ENCODE measurements around the gene DNAH3.
"Not testable (repeated sequence)": the region's sequence is repeated elsewhere in the genome, so short reads cannot be mapped to it uniquely, and the experiment has no call there.

DNAH3 gene

GRCh38 chr16:21120976-21121520 is 29.6 kb downstream of the DNAH3 start:
- no peak for DNase-seq

GRCh38 chr16:21117567-21117966 is 33.1 kb downstream of the DNAH3 start:
- no peak for DNase-seq

- no peak for DNase-seq
These were observed 34.4 kb downstream of the DNAH3 start for GRCh38 chr16:21116148-21116693.

GRCh38 chr16:21115551-21115950 is 35.1 kb downstream of the DNAH3 start:
- not testable (repeated sequence) for DNase-seq

- peak; percentile 80 for DNase-seq
These were observed 46.4 kb downstream of the DNAH3 start for GRCh38 chr16:21103941-21104860.

- DNase-seq: no peak
These were observed 48.8 kb downstream of the DNAH3 start for GRCh38 chr16:21101631-21102420.

GRCh38 chr16:21100447-21100846 is 50.2 kb downstream of the DNAH3 start:
- DNase-seq: peak; percentile 90

DNA sequence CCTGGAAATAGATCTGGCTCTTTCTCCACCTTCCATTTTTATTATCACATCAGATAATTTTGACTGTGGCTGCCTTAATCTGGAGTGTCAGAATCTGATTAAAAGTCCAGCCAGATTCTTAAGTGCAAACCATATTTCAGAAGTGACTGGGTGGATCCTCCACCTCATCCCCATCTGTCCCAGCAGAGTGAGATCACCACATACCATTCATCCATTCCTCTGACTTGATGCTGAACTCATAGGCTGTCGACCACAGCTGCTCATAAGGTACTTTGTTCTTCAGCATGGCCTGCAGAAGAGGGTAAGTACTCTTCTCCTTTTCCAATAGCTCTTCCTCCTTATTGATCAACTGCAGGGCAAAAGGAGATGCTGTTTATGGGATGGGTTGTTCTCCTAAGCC is 53.5 kb downstream of the DNAH3 start:
- DNase-seq: peak; percentile 32

DNA sequence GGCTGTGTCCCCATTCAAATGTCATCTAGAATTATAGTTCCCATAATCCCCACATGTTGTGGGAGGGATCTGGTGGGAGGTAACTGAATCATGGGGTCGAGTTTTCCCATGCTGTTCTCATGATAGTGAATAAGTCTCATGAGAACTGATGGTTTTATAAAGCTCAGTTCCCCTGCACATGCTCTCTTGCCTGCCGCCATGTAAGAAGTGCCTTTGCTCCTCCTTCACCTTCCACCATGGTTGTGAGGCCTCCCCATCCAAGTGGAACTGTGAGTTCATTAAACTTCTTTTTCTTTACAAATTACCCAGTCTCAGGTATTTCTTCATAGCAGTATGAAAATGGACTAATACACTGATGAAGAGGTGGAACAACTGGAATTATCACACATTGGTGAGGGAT is 55.9 kb downstream of the DNAH3 start:
- not testable (repeated sequence) for DNase-seq

DNA sequence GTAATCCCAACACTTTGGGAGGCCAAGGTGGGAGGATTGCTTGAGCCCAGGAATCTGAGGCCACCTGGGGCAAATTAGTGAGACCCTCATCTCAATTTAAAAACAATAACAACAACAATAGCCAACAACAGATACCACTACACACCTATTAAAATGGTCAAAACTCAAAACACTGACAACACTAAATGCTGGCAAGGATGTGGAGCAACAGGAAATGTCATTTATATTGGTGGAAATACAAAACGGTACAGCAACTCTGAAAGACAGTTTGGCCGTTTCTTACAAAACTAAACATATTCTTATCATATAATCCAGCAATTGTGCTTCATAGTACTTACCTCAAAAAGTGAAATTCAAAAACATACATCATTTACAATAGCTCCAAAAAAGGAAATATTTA is 57.7 kb downstream of the DNAH3 start:
- no peak for DNase-seq

DNA sequence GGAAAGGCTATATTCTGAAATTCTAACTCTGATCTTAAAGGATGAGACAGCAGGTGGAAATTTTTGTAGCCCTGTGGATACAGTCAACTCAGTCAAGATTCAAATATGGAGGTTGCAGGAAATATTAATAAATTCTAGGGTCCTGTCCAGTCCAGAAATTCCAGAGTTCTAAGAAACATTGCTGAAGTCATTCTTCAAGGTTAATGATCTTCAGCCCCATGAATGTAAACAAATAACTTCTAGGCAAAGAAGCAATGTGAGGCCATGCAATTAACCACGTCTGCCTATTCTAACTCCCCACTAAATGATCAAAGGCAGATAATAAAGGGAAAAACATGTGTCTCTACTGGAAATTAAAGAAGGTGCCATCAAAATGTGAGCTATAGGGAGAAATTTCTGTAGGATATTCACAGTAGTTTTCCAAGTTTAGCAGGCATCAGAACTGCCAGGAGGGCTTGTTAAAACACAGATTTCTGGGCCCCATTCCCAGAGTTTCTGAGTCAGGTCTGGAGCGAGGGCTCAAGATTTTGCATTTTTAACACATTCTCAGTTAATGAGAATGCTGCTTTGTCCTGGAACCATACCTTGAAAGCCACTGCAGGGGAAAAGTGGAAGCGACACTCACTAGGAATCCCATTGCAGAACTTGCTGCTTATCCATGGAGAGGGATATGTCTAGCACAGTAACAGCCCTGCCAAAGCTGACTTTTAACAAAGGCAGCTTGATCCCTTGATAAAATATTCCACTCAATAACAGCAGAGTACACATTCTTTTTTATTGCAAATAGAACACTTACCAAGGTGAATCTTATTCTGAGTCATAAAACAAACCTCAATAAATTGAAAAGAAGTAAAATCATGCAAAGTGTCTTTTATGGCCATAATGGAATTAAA is 61.8 kb downstream of the DNAH3 start:
- peak; percentile 71 for DNase-seq

GRCh38 chr16:21088143-21088542 is 62.5 kb downstream of the DNAH3 start:
- no peak for DNase-seq

- DNase-seq: no peak
These were observed 65.9 kb downstream of the DNAH3 start for GRCh38 chr16:21084631-21085225.

DNA sequence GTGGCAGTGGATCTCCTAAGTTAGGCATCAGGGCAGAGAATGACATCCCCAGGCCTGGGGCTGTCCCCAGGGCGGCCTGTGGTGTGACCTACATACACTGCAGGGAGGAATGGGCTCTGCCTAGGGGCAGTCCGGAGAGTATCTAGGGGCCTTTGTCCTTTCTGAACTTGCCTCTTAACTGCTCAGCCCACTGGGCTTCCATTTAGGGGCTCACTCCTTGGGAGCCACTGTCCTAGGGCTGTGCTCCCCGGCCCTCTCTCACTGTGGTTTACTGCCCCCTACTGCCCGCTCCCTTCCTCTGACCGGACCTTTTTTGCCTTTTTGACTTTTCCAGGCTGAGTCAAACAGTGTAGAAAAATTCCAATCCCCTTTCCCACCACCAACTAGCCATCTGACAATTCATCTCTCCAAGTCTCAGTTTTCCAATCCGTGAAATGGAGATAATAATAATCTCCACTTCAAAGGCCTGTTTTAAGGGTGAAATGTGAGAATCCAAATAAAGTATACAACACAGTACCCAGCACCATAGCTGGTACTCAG is 66.8 kb downstream of the DNAH3 start:
- DNase-seq: peak; percentile 20

- no peak for DNase-seq
These were observed 69.3 kb downstream of the DNAH3 start for GRCh38 chr16:21081329-21081728.

DNA sequence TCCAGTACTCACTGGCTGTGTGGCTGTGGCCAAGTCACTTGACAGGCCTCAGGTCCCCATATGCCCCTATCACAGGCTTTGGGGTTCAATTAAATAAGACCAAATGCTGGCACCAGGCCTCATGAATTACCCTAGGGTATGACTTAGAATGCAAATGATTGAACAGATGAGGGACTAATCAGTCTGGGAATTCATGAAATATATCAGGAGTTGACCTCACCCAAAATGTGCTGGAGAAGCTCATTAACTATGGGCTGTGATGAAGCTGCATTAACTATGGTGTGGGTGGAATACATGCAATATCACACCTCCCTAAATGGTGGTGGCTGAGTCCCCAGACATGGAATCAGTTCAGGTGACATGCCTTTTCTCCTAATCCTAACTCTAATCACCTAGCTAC is 72.1 kb downstream of the DNAH3 start:
- no peak for DNase-seq

DNA sequence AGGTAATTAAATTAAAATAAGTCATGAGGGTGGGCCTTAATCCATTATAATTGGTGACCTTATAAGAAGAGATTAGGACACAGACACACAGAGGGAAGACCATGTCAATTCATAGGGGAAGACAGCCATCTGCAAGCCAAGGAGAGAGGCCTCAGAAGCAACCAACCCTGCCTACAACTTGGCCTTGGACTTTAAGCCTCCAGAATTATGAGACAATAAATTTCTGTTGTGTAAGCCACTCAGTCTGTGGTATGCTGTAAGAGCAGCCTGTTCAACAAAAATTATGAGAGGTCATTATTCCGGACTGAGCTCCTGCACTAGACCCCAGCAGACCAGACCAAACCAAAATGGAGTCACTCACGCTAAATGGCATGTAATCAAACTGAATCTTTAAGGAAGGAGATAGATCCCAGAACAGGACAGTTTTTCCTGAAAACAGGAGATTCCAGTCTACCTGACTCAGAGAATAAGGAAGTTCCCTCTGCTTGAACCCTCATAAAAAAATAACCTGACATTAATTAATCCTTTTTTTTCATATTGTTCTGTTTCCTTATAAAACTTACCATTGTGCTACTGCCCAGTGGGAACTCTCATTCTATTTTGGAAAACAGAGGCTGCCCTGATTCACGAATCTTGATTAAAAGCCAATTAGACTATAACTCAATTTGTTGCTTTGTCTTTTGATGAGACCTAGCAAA is 74.3 kb downstream of the DNAH3 start:
- no peak for DNase-seq

DNA sequence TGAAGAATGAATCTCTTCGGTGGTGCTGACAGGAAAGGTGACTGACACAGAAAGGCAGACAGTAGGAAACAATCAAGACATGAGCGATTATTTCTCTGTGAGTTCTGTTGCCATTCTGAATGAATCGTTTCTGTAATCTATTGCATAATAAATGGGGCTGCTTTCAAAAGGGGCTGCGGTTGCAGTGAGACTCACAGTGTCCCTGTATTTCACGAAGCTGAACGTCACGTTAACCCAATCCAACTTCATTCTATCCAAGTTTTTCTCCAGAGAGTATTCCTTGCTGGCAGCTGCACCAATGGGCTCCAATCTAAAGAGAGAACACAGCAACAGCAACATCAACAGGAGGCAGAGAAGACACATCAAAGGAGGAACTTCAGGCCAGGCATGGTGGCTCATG is 75.4 kb downstream of the DNAH3 start:
- DNase-seq: no peak

DNA sequence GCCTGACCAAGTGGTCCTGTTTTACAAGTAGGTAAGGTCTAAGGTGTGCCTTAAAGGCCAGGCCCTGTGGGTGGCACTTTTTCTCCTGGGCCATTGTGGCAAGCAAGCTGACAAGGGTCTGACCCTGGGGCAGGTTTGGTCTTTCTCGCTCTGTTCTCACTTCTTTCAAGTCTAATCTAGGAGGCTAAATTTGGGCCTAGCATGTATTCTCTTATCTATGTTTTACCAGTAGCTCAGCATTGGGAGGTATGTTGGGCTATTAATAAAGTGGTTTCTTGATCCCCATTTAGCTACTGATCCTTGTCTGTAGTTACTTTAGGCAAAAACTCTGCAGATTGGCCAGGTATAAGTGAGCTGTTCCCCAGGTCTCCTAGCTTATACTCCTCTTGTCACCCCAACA is 77.7 kb downstream of the DNAH3 start:
- DNase-seq: no peak

DNA sequence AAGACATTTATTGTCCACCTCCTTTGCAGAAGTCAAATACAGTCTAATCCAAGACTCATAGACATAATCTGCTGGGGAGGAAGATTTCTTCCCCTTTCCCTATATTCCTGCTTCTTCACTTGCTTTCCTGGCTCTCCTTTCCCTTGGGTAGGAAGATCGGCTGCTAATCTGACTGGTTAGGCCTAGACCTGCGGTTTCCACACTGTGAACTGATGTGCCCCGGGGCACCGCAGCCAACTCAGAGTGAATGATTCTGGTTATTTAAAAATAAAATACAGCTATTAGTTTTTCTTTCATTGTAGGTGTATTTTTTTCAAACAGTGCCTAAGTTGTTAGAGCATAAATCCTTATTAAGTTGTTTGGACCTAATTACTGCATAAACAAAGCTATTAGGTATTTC is 78.9 kb downstream of the DNAH3 start:
- DNase-seq: no peak

- DNase-seq: no peak
These were observed 80.1 kb downstream of the DNAH3 start for GRCh38 chr16:21070564-21070963.
